ENCODE data around the gene ERI3.

The ERI3 gene

GRCh38 chr1:44336668-44337067 is 18.4 kb downstream of the ERI3 start:
- H3K36me3 Mint-ChIP-seq (ENCODE audit: low read depth) = peaks cover 73% of the 10 kb centered on the region
- no peaks in the 10 kb centered on the region for H3K27me3 Mint-ChIP-seq (ENCODE audit: low read depth, poor library complexity)
- peaks cover 47% of the 10 kb centered on the region for H3K4me1 Mint-ChIP-seq
- H3K9me3 Mint-ChIP-seq = peaks cover 14% of the 10 kb centered on the region
- no peak overlapping the region for H3K4me3 Mint-ChIP-seq
- no peak overlapping the region for H3K27ac Mint-ChIP-seq
- no peak for TF ChIP-seq CTCF (IDR thresholded peaks at IDR 0.05)
- no peak for DNase-seq

- TF ChIP-seq CTCF (IDR thresholded peaks at IDR 0.05) = no peak
- no peak for DNase-seq
- Mint-ChIP-seq H3K4me1 (peaks cover 49% of the 10 kb centered on the region), H3K9me3 (peaks cover 14% of the 10 kb centered on the region), H3K4me3 (no peak overlapping the region), H3K36me3 (ENCODE audit: low read depth) (peaks cover 76% of the 10 kb centered on the region), H3K27me3 (ENCODE audit: low read depth, poor library complexity) (no peaks in the 10 kb centered on the region), H3K27ac (no peak overlapping the region)
These were observed 20.1 kb downstream of the ERI3 start for GRCh38 chr1:44334968-44335367.

- Mint-ChIP-seq H3K36me3 (ENCODE audit: low read depth) (peaks cover 71% of the 10 kb centered on the region), H3K27ac (no peak overlapping the region), H3K9me3 (peaks cover 3% of the 10 kb centered on the region), H3K4me1 (peaks cover 40% of the 10 kb centered on the region), H3K27me3 (ENCODE audit: low read depth, poor library complexity) (no peaks in the 10 kb centered on the region), H3K4me3 (no peak overlapping the region)
- DNase-seq = no peak
- TF ChIP-seq CTCF (IDR thresholded peaks at IDR 0.05) = no peak
These were observed 21.7 kb downstream of the ERI3 start for GRCh38 chr1:44333376-44333775.

GRCh38 chr1:44332505-44332904 is 22.6 kb downstream of the ERI3 start:
- Mint-ChIP-seq H3K4me3 (no peak overlapping the region), H3K36me3 (ENCODE audit: low read depth) (peaks cover 63% of the 10 kb centered on the region), H3K9me3 (no peaks in the 10 kb centered on the region), H3K4me1 (peaks cover 40% of the 10 kb centered on the region), H3K27me3 (ENCODE audit: low read depth, poor library complexity) (no peaks in the 10 kb centered on the region), H3K27ac (no peak overlapping the region)
- no peak for DNase-seq
- TF ChIP-seq CTCF (IDR thresholded peaks at IDR 0.05) = no peak

- no peak for TF ChIP-seq CTCF (IDR thresholded peaks at IDR 0.05)
These were observed 24.1 kb downstream of the ERI3 start for GRCh38 chr1:44330935-44331334.

GRCh38 chr1:44328671-44329416 is 26.2 kb downstream of the ERI3 start:
- DNase-seq = no peak
- Mint-ChIP-seq H3K4me3 (no peak overlapping the region), H3K27ac (no peak overlapping the region)

More at GRCh38 chr1:44330935-44331334, 24.1 kb downstream of the ERI3 start:
- Mint-ChIP-seq H3K36me3 (ENCODE audit: low read depth) (peaks cover 48% of the 10 kb centered on the region), H3K4me1 (peaks cover 48% of the 10 kb centered on the region), H3K9me3 (no peaks in the 10 kb centered on the region), H3K27ac (no peak overlapping the region), H3K27me3 (ENCODE audit: low read depth, poor library complexity) (no peaks in the 10 kb centered on the region), H3K4me3 (no peak overlapping the region)
- DNase-seq = no peak

More at GRCh38 chr1:44328671-44329416, 26.2 kb downstream of the ERI3 start:
- no peaks in the 10 kb centered on the region for H3K27me3 Mint-ChIP-seq (ENCODE audit: low read depth, poor library complexity)
- no peaks in the 10 kb centered on the region for H3K9me3 Mint-ChIP-seq
- TF ChIP-seq CTCF (IDR thresholded peaks at IDR 0.05) = no peak
- H3K36me3 Mint-ChIP-seq (ENCODE audit: low read depth) = peaks cover 47% of the 10 kb centered on the region
- peaks cover 43% of the 10 kb centered on the region for H3K4me1 Mint-ChIP-seq
